Gastroesophageal sphincter (tissue), 4 donors: Measurements from ENCODE around the gene SCT. TPM values are rescaled to one million over a fixed set of nuclear protein-coding genes. Genes with fewer than 3 reads are reported as not detected.

Source experiments
- ATAC-seq: fragments of 150-250 bp; one replicate; pipeline ENCODE4 v1.9.1; 2016; ENCODE audit warnings: mild to moderate bottlenecking, moderate library complexity
- H3K27ac ChIP-seq, 4 donors: fragments of 200-600 bp; sonication (generic) in 3 of 4; 1 replicate in 3 of 4; 2 replicates in 1 of 4; pipeline ENCODE4 v1.5.1; 2016 to 2019
- H3K27me3 ChIP-seq: fragments of 200-600 bp; sonication (generic); one replicate; pipeline ENCODE4 v1.5.1; 2019
- H3K36me3 ChIP-seq, 2 donors: fragments of 200-600 bp; sonication (generic); one replicate each; pipeline ENCODE4 v1.5.1; 2019; ENCODE audit warnings: control low read depth in 1 of 2
- H3K4me1 ChIP-seq, 3 donors: fragments of 200-600 bp; sonication (generic); 1 replicate in 2 of 3; 2 replicates in 1 of 3; pipeline ENCODE4 v1.5.1; 2016 to 2019; ENCODE audit warnings: control low read depth in 2 of 3
- H3K4me3 ChIP-seq, 2 donors: fragments of 200-600 bp; sonication (generic); one replicate each; pipeline ENCODE4 v1.5.1; 2019; ENCODE audit warnings: mild to moderate bottlenecking in 1 of 2, moderate library complexity in 1 of 2
- H3K9me3 ChIP-seq, 3 donors: fragments of 200-600 bp; sonication (generic); one replicate each; pipeline ENCODE4 v1.5.1; 2017 to 2019; ENCODE audit warnings: control low read depth in 2 of 3
- CTCF ChIP-seq, 4 experiments: fragments of 200-600 bp in 2 of 4; fragments of 450-650 bp in 2 of 4; sonication (generic) in 1 of 4; IDR thresholded peaks; one replicate each; pipeline ENCODE4 v1.5.1; 2017 to 2019; ENCODE audit warnings: antibody characterized with exemption in 4 of 4, mild to moderate bottlenecking in 2 of 4, moderate library complexity in 2 of 4
- EP300 ChIP-seq: sonication (generic); formaldehyde crosslinking; IDR thresholded peaks from one replicate; pipeline ENCODE4 v1.6.1; 2017; ENCODE audit warnings: antibody characterized with exemption, mild to moderate bottlenecking
- POLR2A ChIP-seq, 2 donors: fragments of 450-650 bp; IDR thresholded peaks; one replicate each; pipeline ENCODE4 v1.6.1; 2017; ENCODE audit warnings: antibody characterized with exemption in 2 of 2, mild to moderate bottlenecking in 2 of 2, moderate library complexity in 1 of 2
- POLR2AphosphoS5 ChIP-seq: sonication (generic); formaldehyde crosslinking; IDR thresholded peaks from one replicate; pipeline ENCODE4 v1.6.1; 2017; ENCODE audit warnings: antibody characterized with exemption
- WGBS, 2 donors: methylation state at CpG; one replicate each; pipeline ENCODE4 v1.1.5; 2018; ENCODE audit warnings: low coverage in 1 of 2; 5-methylcytosine and 5-hydroxymethylcytosine counted together
- total RNA-seq, 4 donors: library from RNA; depleted of rRNA; stranded (reverse); fragments of >200 nt; gene quantifications; one replicate each; pipeline ENCODE4 v1.1.0, GENCODE V29; 2016

The SCT gene
- total RNA-seq, 4 donors from 2014 or later = not detected

GRCh38 chr11:606245-606644, 20.7 kb downstream of the SCT start:
- H3K27ac ChIP-seq = peak overlapping the region in 3 of 4 donors; percentile 64 to 80 (median 76)

GRCh38 chr11:605286-606129, 21.5 kb downstream of the SCT start:
- Histone ChIP-seq H3K4me3 (no peak overlapping the region), H3K27me3 (no peaks in the 10 kb centered on the region), H3K36me3 (peaks cover 0 to 100% of the 10 kb centered on the region in 2 donors), H3K9me3 (no peaks in the 10 kb centered on the region), H3K27ac (peak overlapping the region in 3 of 4 donors; percentile 64 to 80 (median 76)), H3K4me1 (peaks cover 0 to 14% (median 0%) of the 10 kb centered on the region in 3 donors)
- TF ChIP-seq POLR2A (IDR thresholded peaks at IDR 0.05) = no peak
- no peak for TF ChIP-seq EP300
- WGBS, 2 donors = 100% methylated on average over 1 of the region's 33 CpGs; no CpG with 5 or more reads in 1 of the 2 donors
- no peak for ATAC-seq

More at GRCh38 chr11:606245-606644, 20.7 kb downstream of the SCT start:
- TF ChIP-seq POLR2AphosphoS5 (peak; percentile 51), CTCF (IDR thresholded peaks at IDR 0.05) (no peak)
- H3K9me3 ChIP-seq = no peaks in the 10 kb centered on the region
- no peak overlapping the region for H3K4me3 ChIP-seq
- no peaks in the 10 kb centered on the region for H3K27me3 ChIP-seq
- peaks cover 0 to 14% (median 0%) of the 10 kb centered on the region in 3 donors for H3K4me1 ChIP-seq
- WGBS, 2 donors = 38% methylated on average over 5 of the region's 19 CpGs; no CpG with 5 or more reads in 1 of the 2 donors
- ATAC-seq = peak; percentile 90
- peaks cover 0 to 100% of the 10 kb centered on the region in 2 donors for H3K36me3 ChIP-seq

- WGBS, 2 donors = 84% methylated on average over 12 of the region's 13 CpGs; no CpG with 5 or more reads in 1 of the 2 donors
- H3K36me3 ChIP-seq = peaks cover 0 to 100% of the 10 kb centered on the region in 2 donors
Measured at GRCh38 chr11:603154-603553, 23.8 kb downstream of the SCT start.

DNA sequence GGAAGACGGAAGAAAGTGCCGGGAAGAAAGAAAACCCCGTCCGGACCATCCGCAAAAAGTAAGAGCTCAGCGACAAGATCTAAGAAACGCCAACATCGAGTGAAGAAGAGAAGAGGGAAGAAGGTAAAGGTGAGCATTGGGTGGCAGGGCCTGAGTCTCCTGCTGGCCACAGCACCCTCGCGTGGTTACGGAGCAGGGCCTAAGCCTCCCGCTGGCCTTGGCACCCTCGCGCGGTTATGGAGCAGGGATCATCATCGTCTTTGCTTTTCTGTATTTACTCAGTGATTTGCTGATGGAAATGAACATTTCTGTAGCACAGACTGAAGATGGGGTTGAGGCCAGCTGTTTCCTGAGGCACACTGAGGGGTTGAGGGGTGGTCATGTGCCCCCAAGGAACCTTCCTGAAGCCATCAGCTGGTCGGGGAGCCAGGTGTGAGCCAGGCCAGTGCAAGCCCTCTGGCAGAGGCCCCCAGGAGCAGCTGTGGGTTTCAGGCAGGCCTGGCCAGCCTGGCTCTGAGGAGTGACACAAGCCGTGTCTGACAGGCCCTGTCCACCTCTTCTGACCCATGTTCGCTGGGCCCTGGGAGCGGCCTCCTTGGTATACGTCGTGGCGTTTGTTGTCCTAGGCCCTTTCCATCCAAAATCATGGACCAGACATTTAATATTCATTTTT, 25.3 kb downstream of the SCT start:
- Histone ChIP-seq H3K27me3 (no peaks in the 10 kb centered on the region), H3K9me3 (no peaks in the 10 kb centered on the region), H3K4me1 (peaks cover 0 to 13% (median 0%) of the 10 kb centered on the region in 3 donors), H3K4me3 (no peak overlapping the region), H3K36me3 (peaks cover 0 to 100% of the 10 kb centered on the region in 2 donors), H3K27ac (no peak overlapping the region)
- WGBS, 2 donors = 89 to 92% methylated on average over 8 to 22 of the region's 23 CpGs
- TF ChIP-seq EP300 (no peak), POLR2A (IDR thresholded peaks at IDR 0.05) (no peak), CTCF (IDR thresholded peaks at IDR 0.05) (no peak), POLR2AphosphoS5 (no peak)
- ATAC-seq = no peak

More at GRCh38 chr11:603154-603553, 23.8 kb downstream of the SCT start:
- Histone ChIP-seq H3K27ac (no peak overlapping the region), H3K4me3 (no peak overlapping the region), H3K27me3 (no peaks in the 10 kb centered on the region), H3K9me3 (no peaks in the 10 kb centered on the region), H3K4me1 (peaks cover 0 to 14% (median 0%) of the 10 kb centered on the region in 3 donors)
- no peak for ATAC-seq
- TF ChIP-seq POLR2A (IDR thresholded peaks at IDR 0.05) (no peak), EP300 (no peak), CTCF (IDR thresholded peaks at IDR 0.05) (no peak), POLR2AphosphoS5 (no peak)

DNA sequence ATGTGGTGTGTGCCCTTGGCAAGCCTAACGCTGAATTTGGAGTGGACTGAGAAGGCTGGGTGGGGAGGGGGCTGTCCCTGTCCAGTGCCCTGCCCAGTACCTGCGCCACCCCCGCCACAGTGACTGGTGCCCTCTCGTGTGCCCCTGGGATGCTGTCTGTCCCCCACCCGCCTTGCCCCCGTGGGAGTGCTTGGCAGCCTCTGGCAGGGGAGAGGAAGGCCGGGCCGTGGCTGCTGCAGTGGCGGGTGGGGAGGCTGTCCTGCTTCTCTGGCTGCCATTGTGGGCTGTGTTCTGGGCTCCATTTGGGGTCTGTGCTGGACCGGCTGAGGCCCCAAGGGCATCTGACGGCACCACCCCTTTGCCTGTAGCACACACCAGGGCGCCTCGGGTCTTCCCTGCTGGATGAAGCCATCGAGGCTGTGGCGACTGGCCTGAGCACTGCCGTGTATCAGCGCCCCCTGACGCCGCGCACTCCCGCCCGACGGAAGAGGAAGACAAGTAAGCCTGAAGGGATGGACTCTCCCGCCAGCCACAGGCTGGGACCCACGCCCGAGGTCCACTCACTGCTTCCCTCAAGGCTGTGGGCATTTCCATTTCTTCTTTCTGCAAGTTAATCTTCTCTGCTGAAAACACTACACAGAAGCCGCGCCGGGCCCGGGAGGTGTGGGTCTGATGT, 28.8 kb downstream of the SCT start:
- no peaks in the 10 kb centered on the region for H3K4me1 ChIP-seq
- no peaks in the 10 kb centered on the region for H3K27me3 ChIP-seq
- no peak overlapping the region for H3K4me3 ChIP-seq
- no peak overlapping the region for H3K27ac ChIP-seq
- peaks cover 0 to 100% of the 10 kb centered on the region in 2 donors for H3K36me3 ChIP-seq
- no peak for ATAC-seq
- no peak for TF ChIP-seq POLR2A (IDR thresholded peaks at IDR 0.05)
- TF ChIP-seq EP300 = no peak
- H3K9me3 ChIP-seq = no peaks in the 10 kb centered on the region
- WGBS, 2 donors = 96% methylated on average over 4 of the region's 30 CpGs
